B cell (primary cell): ENCODE results near the gene LBR. TPM values are rescaled to one million over a fixed set of nuclear protein-coding genes. Genes with fewer than 3 reads are reported as not detected.

Experiments
- ATAC-seq: fragments of 200-7000 bp; cut with Tn5 transposase; one replicate; pipeline ENCODE4 v1.10.0; 2021; ENCODE audit warnings: low read depth, mild to moderate bottlenecking, moderate number of reproducible peaks, moderate library complexity
- CTCF ChIA-PET: fragments of 350-600 bp; sonication (Branson Sonifier 250); formaldehyde crosslinking; loops from one replicate; lab custom pipeline; 2021; ENCODE audit warnings: antibody characterized with exemption, inconsistent platforms; lab: Charles Lee
- POLR2A ChIA-PET: fragments of 350-600 bp; sonication (Branson Sonifier 250); formaldehyde crosslinking; loops from one replicate; lab custom pipeline; 2021; ENCODE audit warnings: antibody characterized with exemption; lab: Charles Lee
- DNase-seq: peaks from one replicate; pipeline ENCODE4 v3.0.0; 2013
- H2AFZ ChIP-seq: 2 replicates; pipeline ENCODE4 v1.6.1; 2012; ENCODE audit warnings: mild to moderate bottlenecking, low read depth, low read length; ENCODE audit not compliant: insufficient read depth, poor library complexity, severe bottlenecking
- H3K27ac ChIP-seq, 2 donors: 1 replicate in 1 of 2; 2 replicates in 1 of 2; pipeline ENCODE4 v1.5.1; 2012 to 2013; ENCODE audit warnings: low read length in 2 of 2, mild to moderate bottlenecking in 2 of 2, moderate library complexity in 1 of 2
- H3K27me3 ChIP-seq, 4 experiments: fragments of 200-600 bp in 1 of 4; sonication (generic) in 1 of 4; replicated peaks in 1 of 4; 1 replicate in 2 of 4; 2 replicates in 2 of 4; pipeline versions ENCODE4 v1.6.1 to v1.7.0; 2013 to 2016; ENCODE audit warnings: low read length in 3 of 4, mild to moderate bottlenecking in 2 of 4, mixed read lengths in 1 of 4, moderate library complexity in 1 of 4; ENCODE audit not compliant: insufficient read depth in 4 of 4, control insufficient read depth in 3 of 4; ENCODE audit errors: control extremely low read depth in 1 of 4
- H3K36me3 ChIP-seq, 2 experiments: replicated peaks in 1 of 2; 1 replicate in 1 of 2; 2 replicates in 1 of 2; pipeline versions ENCODE4 v1.6.1 to v1.7.1; 2013; ENCODE audit warnings: low read length in 1 of 2; ENCODE audit not compliant: insufficient read depth in 2 of 2, control insufficient read depth in 1 of 2; ENCODE audit errors: control extremely low read depth in 1 of 2, extremely low read depth in 1 of 2
- H3K4me1 ChIP-seq, 2 donors: fragments of 200-600 bp in 1 of 2; sonication (generic) in 1 of 2; 1 replicate in 1 of 2; 2 replicates in 1 of 2; pipeline versions ENCODE4 v1.5.1 to v1.6.1; 2013 to 2017; ENCODE audit warnings: low read length in 2 of 2; ENCODE audit not compliant: control insufficient read depth in 2 of 2, insufficient read depth in 2 of 2
- H3K4me2 ChIP-seq: replicated peaks from 2 replicates; pipeline ENCODE3; 2012; ENCODE audit warnings: mild to moderate bottlenecking, low read depth, low read length; ENCODE audit not compliant: poor library complexity, severe bottlenecking
- H3K4me3 ChIP-seq, 5 experiments: fragments of 200-600 bp in 1 of 5; sonication (generic) in 1 of 5; 1 replicate in 3 of 5; 2 replicates in 2 of 5; pipeline versions ENCODE4 v1.5.1 to v1.7.0; 2011 to 2016; ENCODE audit warnings: low read length in 4 of 5, mild to moderate bottlenecking in 4 of 5, low read depth in 2 of 5, control low read depth in 1 of 5, moderate library complexity in 1 of 5; ENCODE audit not compliant: insufficient read depth in 1 of 5; ENCODE audit errors: control extremely low read depth in 1 of 5, extremely low read depth in 1 of 5
- H3K79me2 ChIP-seq: fragments of 200-600 bp; sonication (generic); one replicate; pipeline ENCODE4 v1.6.0; 2016; ENCODE audit warnings: low read length; ENCODE audit not compliant: control insufficient read depth, insufficient read depth
- H3K9ac ChIP-seq: fragments of 200-600 bp; sonication (generic); 2 replicates; pipeline ENCODE4 v1.6.1; 2017; ENCODE audit warnings: mild to moderate bottlenecking, low read length, moderate library complexity
- H3K9me3 ChIP-seq, 3 donors: one replicate each; pipeline versions ENCODE4 v1.6.1 to v1.7.1; 2013; ENCODE audit warnings: low read length in 2 of 3; ENCODE audit not compliant: control insufficient read depth in 2 of 3, insufficient read depth in 1 of 3; ENCODE audit errors: control extremely low read depth in 1 of 3
- H4K20me1 ChIP-seq: 2 replicates; pipeline ENCODE4 v1.6.0; 2012; ENCODE audit warnings: mild to moderate bottlenecking, low read length; ENCODE audit not compliant: insufficient read depth, control insufficient read depth, poor library complexity, severe bottlenecking
- H3K27ac Mint-ChIP-seq: one replicate; pipeline ENCODE4 v1.8.0; 2021; ENCODE audit warnings: mixed read lengths
- H3K27me3 Mint-ChIP-seq: one replicate; pipeline ENCODE4 v1.8.0; 2021; ENCODE audit warnings: mixed read lengths
- H3K4me1 Mint-ChIP-seq: one replicate; pipeline ENCODE4 v1.8.0; 2021; ENCODE audit warnings: mixed read lengths
- H3K4me3 Mint-ChIP-seq: one replicate; pipeline ENCODE4 v1.8.0; 2021; ENCODE audit warnings: mixed read lengths
- H3K9me3 Mint-ChIP-seq: one replicate; pipeline ENCODE4 v1.8.0; 2022; ENCODE audit warnings: mixed read lengths; ENCODE audit not compliant: insufficient read depth
- CTCF ChIP-seq: fragments of 200-600 bp; IDR thresholded peaks from one replicate; pipeline ENCODE4 v1.8.0; 2022; ENCODE audit warnings: antibody characterized with exemption, mild to moderate bottlenecking
- EZH2 ChIP-seq: IDR thresholded peaks from 2 replicates; pipeline ENCODE4 v1.6.1; 2012; ENCODE audit warnings: borderline replicate concordance, low read depth, mild to moderate bottlenecking, moderate library complexity, low read length; ENCODE audit not compliant: insufficient read depth, poor library complexity, severe bottlenecking
- WGBS: methylation state at CpG from one replicate; pipeline ENCODE4 v1.1.5; 2013; ENCODE audit warnings: missing lambda C conversion rate; ENCODE audit not compliant: insufficient coverage; 5-methylcytosine and 5-hydroxymethylcytosine counted together
- intact Hi-C: fragments of 100-400 bp; cut with micrococcal nuclease; formaldehyde crosslinking; loops from one replicate; pipeline ENCODE4 v1.10.0; 2022
- polyA plus RNA-seq: library from polyadenylated mRNA; depleted of rRNA; stranded (reverse); fragments of >200 nt; gene quantifications from 2 replicates; pipeline ENCODE4 v1.2.3, GENCODE V29; 2012
- total RNA-seq, 2 donors: library from RNA; stranded (reverse); fragments of 120-200 nt in 1 of 2; gene quantifications; 1 replicate in 1 of 2; 2 replicates in 1 of 2; pipeline versions ENCODE4 v1.2.3 to v1.2.4, GENCODE V29; 2013 to 2022

The LBR gene
- total and polyA plus RNA-seq, 2 donors (not counting 1 experiment from before 2014, with no cell fraction given), result 19.3 to 167 TPM

- H3K36me3 ChIP-seq, result no peaks in the 10 kb centered on the region
- H3K9me3 ChIP-seq, result no peaks in the 10 kb centered on the region
- no peak overlapping the region for H2AFZ ChIP-seq
- no peaks in the 10 kb centered on the region for H3K79me2 ChIP-seq
- WGBS, result 82% methylated on average over 1 of the region's 1 CpG
- no peak overlapping the region for H3K4me2 ChIP-seq
- ATAC-seq (no peak), DNase-seq (no peak)
- no peaks in the 10 kb centered on the region for H4K20me1 ChIP-seq
- no peak overlapping the region for H3K27ac Mint-ChIP-seq
- peaks cover 14% of the 10 kb centered on the region for H3K27me3 Mint-ChIP-seq
- no peak overlapping the region for H3K9ac ChIP-seq
- no peak overlapping the region for H3K4me3 Mint-ChIP-seq
- TF ChIP-seq CTCF, result no peak
- no peak for TF ChIP-seq EZH2
- intact Hi-C loops, result no loop called here
- peaks cover 4% of the 10 kb centered on the region for H3K4me1 Mint-ChIP-seq
- H3K27me3 ChIP-seq, result no peaks in the 10 kb centered on the region
- no peak overlapping the region for H3K4me3 ChIP-seq
- H3K4me1 ChIP-seq, result no peaks in the 10 kb centered on the region
- no peak overlapping the region for H3K27ac ChIP-seq
- H3K9me3 Mint-ChIP-seq, result no peaks in the 10 kb centered on the region
- CTCF ChIA-PET, result no interaction called here
- POLR2A ChIA-PET, result no interaction called here
These were observed 72.0 kb downstream of the LBR start for GRCh38 chr1:225355863-225356262.

GRCh38 chr1:225354906-225355305 lies 72.9 kb downstream of the LBR start:
- peaks cover 17% of the 10 kb centered on the region for H3K27me3 Mint-ChIP-seq
- Histone ChIP-seq H3K4me1 (no peaks in the 10 kb centered on the region), H3K9me3 (no peaks in the 10 kb centered on the region), H3K36me3 (no peaks in the 10 kb centered on the region), H3K27ac (no peak overlapping the region), H3K79me2 (no peaks in the 10 kb centered on the region), H3K27me3 (no peaks in the 10 kb centered on the region), H3K9ac (no peak overlapping the region), H4K20me1 (no peaks in the 10 kb centered on the region), H2AFZ (no peak overlapping the region), H3K4me2 (no peak overlapping the region), H3K4me3 (no peak overlapping the region)
- intact Hi-C loops, result no loop called here
- no peak for DNase-seq
- CTCF ChIA-PET, result no interaction called here
- no peaks in the 10 kb centered on the region for H3K4me1 Mint-ChIP-seq
- no peak overlapping the region for H3K4me3 Mint-ChIP-seq
- POLR2A ChIA-PET, result no interaction called here
- WGBS, result no CpG with 5 or more reads among the region's 3 CpGs
- TF ChIP-seq EZH2, result no peak
- no peak for TF ChIP-seq CTCF
- ATAC-seq, result no peak
- H3K27ac Mint-ChIP-seq, result no peak overlapping the region
- H3K9me3 Mint-ChIP-seq, result no peaks in the 10 kb centered on the region

Other genes with a start within 250 kb of the LBR start
- gene ENAH, start 225.1 kb upstream of the LBR start, total RNA-seq, result 1.3 and 1.6 TPM in 2 replicates
- gene ENAH, start 225.1 kb upstream of the LBR start, polyA plus RNA-seq, result 1.3 and 1.9 TPM in 2 replicates